AG09319 (cell line): Measurements from ENCODE around the gene GULP1.

Experiments used
- DNase-seq: peaks from one replicate; pipeline ENCODE4 v3.0.0-alpha.2; 2010; ENCODE audit warnings: low read depth; ENCODE audit errors: extremely low read depth
- CTCF ChIP-seq: IDR thresholded peaks from 2 replicates; pipeline ENCODE4 v1.5.1; 2011; ENCODE audit warnings: low read depth, mild to moderate bottlenecking, inconsistent platforms, low read length, moderate library complexity

GULP1 gene

GRCh38 chr2:188517549-188518215, 226.0 kb downstream of the GULP1 start:
- no peak for DNase-seq
- no peak for TF ChIP-seq CTCF

GRCh38 chr2:188518381-188518780, 226.7 kb downstream of the GULP1 start:
- DNase-seq: no peak
- no peak for TF ChIP-seq CTCF

GRCh38 chr2:188519136-188519535, 227.5 kb downstream of the GULP1 start:
- DNase-seq: no peak
- TF ChIP-seq CTCF: no peak

DNA sequence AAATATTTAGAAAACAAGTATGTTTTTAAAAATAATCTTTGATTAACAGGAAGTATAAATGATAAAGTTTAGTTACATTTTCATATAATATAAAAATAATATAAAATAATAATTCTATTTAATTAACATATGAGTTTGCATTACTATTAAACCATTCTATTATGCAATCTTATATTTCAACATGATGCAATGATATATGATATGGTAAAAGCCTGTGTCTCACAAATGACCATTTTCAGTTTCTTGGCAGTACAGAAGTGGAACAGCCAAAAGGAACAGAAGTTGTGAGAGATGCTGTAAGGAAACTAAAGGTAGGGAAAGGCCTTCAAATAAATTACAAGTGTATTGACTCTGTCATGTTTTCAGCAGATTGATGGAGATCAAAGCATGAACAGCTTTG, 230.8 kb downstream of the GULP1 start:
- TF ChIP-seq CTCF: no peak
- no peak for DNase-seq

GRCh38 chr2:188523919-188524318, 232.2 kb downstream of the GULP1 start:
- no peak for DNase-seq
- no peak for TF ChIP-seq CTCF

DNA sequence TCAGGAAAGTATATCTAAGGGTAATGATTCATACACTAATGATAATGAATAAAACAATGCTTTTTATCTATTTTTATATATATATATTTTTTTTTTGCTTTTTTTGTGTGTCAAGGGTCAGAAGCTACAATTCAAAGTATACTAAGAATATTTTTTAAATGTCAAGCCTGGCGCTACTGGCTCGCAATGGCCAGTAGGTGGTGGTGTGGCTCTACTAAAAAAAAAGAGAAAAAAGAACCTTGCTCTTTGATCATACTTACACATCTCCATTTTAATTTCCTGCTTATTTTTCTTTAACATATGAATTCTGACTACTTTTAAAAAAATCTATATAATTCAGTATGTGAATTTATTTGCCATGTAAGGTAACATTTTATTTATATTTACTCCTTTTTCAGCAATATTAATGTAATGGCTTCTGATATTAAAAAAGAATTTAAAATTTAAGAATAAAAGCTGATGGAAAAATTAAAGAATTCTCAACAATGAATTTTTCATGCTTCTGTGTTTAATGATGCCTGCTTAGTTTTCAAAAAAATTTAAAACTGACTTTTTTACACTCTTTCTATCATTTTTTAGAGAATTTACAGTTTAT, 232.9 kb downstream of the GULP1 start:
- DNase-seq: peak; percentile 28
- peak; percentile 68 for TF ChIP-seq CTCF

- no peak for TF ChIP-seq CTCF
- DNase-seq: no peak
These were observed 235.0 kb downstream of the GULP1 start for GRCh38 chr2:188526701-188527100.
